Measurements from ENCODE around the gene IGHMBP2.
A peak's percentile ranks its signal among the peaks of the same experiment; 100 is the strongest.

IGHMBP2 gene

GRCh38 chr11:68956142-68956541, 52.5 kb downstream of the IGHMBP2 start:
- DNase-seq (ENCODE audit: low read depth): peak; percentile 24
- H3K4me3 ChIP-seq (ENCODE audit: low read depth, low read length): no peak overlapping the region
- TF ChIP-seq, protein P1, sequence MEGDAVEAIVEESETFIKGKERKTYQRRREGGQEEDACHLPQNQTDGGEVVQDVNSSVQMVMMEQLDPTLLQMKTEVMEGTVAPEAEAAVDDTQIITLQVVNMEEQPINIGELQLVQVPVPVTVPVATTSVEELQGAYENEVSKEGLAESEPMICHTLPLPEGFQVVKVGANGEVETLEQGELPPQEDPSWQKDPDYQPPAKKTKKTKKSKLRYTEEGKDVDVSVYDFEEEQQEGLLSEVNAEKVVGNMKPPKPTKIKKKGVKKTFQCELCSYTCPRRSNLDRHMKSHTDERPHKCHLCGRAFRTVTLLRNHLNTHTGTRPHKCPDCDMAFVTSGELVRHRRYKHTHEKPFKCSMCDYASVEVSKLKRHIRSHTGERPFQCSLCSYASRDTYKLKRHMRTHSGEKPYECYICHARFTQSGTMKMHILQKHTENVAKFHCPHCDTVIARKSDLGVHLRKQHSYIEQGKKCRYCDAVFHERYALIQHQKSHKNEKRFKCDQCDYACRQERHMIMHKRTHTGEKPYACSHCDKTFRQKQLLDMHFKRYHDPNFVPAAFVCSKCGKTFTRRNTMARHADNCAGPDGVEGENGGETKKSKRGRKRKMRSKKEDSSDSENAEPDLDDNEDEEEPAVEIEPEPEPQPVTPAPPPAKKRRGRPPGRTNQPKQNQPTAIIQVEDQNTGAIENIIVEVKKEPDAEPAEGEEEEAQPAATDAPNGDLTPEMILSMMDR (IDR thresholded peaks at IDR 0.05; ENCODE audit: insufficient read depth, low read depth, low read length, missing control alignments): peak; percentile 25

DNA sequence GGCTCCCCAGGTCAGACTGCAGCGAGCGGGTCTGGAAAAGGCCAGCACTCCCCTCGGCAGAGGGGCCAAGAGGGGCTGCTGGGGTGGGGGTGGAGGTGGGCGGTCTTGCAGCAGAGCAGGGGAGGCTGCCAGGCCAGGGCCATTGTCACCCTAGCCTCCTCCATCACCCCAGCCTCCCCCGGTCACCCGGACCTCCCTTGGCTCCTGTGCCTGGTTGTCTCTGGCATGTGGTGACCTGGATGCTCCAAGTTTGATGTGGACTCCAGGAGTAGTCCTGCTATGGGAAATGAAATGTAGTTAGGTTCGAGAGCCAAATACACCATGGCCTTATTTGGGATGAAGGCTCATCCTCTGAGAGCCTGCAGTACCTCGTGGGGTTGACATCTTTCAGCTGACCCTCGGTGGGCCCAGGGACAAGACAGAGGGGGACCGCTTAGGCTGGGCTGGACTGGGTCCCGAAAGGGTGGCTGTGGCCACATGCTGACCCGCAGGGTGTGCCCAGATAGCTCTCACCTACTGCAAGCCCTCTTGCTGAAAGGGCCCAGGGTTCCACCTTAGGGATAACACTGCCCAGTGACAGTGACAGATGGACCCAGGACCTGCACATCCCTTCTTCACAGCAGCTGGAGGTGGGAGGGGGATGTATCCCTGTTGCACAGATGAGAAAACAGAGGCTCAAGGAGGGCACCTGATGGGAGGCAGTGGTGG, 53.0 kb downstream of the IGHMBP2 start:
- TF ChIP-seq, protein P1 (IDR thresholded peaks at IDR 0.05; ENCODE audit: insufficient read depth, low read depth, low read length, missing control alignments): no peak
- no peak overlapping the region for H3K4me3 ChIP-seq (ENCODE audit: low read depth, low read length)

DNA sequence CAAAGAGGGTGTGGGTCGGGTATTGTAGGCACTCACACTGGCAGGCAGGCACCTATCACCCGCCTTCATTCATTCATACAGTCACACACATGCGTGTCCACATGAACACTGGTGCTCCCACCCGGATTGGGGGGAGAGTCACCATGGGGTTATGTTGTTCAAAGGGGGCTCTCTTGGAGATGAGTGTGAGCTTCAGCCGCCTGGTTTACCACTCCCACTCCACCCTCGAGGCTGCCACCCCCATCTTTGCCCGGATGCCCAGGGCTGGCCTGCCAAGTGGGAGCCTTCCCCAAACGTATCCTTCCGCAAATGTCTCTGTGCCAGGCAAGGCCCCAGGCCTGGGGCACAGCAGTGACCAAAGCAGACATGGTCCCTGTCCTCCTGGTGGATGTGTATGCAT, 54.5 kb downstream of the IGHMBP2 start:
- H3K4me3 ChIP-seq (ENCODE audit: low read depth, low read length): no peak overlapping the region
- no peak for DNase-seq (ENCODE audit: low read depth)
- TF ChIP-seq, protein P1 (IDR thresholded peaks at IDR 0.05; ENCODE audit: insufficient read depth, low read depth, low read length, missing control alignments): no peak

More for the DNA sequence above, 53.0 kb downstream of the IGHMBP2 start:
- DNase-seq (ENCODE audit: low read depth): no peak

DNA sequence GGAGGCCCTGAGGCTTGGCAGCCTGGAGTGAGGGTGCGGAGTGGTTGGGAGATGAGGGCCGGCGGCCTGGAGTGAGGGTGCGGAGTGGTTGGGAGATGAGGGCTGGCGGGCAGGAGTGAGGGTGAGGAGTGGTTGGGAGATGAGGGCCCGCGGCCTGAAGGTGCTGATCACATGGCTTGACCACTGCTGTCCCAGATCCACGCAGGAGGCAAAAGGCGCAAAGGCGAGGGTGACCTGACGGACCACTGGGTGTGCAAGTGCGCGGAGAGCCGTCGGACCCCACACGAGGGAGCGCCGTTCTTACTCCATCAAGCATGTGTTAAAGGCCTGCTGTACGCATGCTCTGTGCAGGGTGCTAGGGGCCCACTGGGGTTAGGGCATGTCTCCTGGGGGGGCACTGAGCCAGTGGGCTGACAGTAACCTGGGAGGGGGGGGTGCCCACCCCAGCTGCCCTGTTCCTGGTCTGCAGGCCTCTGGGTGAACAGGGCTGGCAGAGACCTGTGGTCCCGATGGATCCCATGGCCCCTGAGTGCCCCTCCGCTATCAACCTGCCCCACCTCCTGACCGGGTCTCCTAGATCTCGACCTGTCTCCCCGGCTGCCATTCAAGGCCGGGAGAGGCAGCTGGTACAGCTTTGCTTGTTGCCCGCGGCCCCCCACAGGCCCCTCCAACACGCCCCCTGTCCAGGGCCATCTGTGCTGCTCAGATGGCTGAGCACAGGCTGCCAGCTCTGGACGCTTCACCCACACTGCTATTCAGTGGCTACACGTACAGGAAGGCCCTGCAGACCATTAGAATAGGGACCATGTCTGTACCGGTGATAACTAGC, 56.0 kb downstream of the IGHMBP2 start:
- no peak for DNase-seq (ENCODE audit: low read depth)
- TF ChIP-seq, protein P1 (IDR thresholded peaks at IDR 0.05; ENCODE audit: insufficient read depth, low read depth, low read length, missing control alignments): no peak
- no peak overlapping the region for H3K4me3 ChIP-seq (ENCODE audit: low read depth, low read length)

- no peak for DNase-seq (ENCODE audit: low read depth)
- TF ChIP-seq, protein P1 (IDR thresholded peaks at IDR 0.05; ENCODE audit: insufficient read depth, low read depth, low read length, missing control alignments): no peak
- no peak overlapping the region for H3K4me3 ChIP-seq (ENCODE audit: low read depth, low read length)
Measured at GRCh38 chr11:68960294-68961071, 56.8 kb downstream of the IGHMBP2 start.

- TF ChIP-seq, protein P1 (IDR thresholded peaks at IDR 0.05; ENCODE audit: insufficient read depth, low read depth, low read length, missing control alignments): no peak
- H3K4me3 ChIP-seq (ENCODE audit: low read depth, low read length): no peak overlapping the region
- no peak for DNase-seq (ENCODE audit: low read depth)
Measured at GRCh38 chr11:68961245-68961644, 57.6 kb downstream of the IGHMBP2 start.
